SKM-1 treated with dmso at 0.1 percent for 144 hours (cell line): ENCODE results near the gene TMEM126B.
"Not testable (repeated sequence)": the region's sequence is repeated elsewhere in the genome, so short reads cannot be mapped to it uniquely, and the experiment has no call there.

Experiments used
- DNase-seq: peaks from one replicate; lab custom pipeline; 2025; ENCODE audit not compliant: unreplicated experiment; lab: John Stamatoyannopoulos, UW

The TMEM126B gene

DNA sequence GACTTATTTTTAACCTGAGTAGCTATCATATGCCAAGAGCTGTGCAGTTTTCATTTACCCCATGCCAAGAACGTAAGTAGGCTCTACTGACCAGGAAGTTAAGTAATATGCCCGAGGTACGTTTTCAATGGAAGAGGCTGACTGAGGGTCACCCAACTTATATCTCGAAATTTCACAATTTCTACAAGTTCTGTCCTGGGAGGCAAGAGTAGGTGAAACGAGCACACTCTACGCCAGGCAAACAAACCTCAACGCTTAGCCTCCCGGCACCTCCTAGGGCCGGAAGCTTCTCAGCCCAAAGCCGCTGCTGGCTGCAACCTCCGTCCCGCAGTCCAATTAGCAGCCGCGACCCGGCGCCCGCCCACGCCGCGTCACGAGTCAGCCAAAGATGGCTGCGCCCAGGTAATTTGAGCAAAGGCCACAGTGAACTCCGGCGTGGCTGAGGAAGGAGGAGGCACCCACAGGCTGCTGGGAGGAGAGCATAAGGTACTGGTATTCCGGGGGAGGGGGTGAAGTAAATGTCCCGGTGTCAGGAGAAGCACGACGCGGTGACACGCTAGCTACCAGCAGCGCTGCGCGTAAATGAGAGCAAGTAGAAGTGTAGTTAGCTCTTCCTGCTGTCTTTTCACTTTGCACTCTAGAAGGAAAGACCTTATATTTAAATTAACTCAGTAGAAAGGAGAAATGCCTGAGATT, 19.4 kb downstream of the TMEM126B start, which contains the start of gene TMEM126A:
Gene TMEM126A (plus strand): TSS at position 364 of the 696 bp plus-strand sequence. CDS start 2,289 bp downstream, outside the sequence.
- peak; percentile 79 for DNase-seq

DNA sequence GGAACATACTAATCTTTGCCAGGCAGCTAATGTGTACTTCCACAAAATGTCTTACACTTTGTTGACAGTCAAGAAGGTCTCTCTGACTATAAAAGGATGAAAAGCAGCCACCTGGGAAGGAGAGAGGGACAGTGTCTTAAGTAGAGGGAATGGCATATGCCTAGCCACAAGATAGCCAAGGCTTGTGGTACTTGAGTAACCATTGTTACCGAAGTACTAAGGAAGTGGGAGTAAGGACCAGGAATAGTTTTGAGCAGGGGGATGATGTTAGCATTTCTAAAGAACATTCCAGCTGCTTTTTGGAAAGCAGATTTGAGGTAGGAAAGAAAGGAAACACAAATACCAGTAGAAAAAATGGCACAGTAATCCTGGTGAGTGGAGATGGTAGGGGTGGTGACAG, 22.7 kb downstream of the TMEM126B start:
- DNase-seq = no peak

DNA sequence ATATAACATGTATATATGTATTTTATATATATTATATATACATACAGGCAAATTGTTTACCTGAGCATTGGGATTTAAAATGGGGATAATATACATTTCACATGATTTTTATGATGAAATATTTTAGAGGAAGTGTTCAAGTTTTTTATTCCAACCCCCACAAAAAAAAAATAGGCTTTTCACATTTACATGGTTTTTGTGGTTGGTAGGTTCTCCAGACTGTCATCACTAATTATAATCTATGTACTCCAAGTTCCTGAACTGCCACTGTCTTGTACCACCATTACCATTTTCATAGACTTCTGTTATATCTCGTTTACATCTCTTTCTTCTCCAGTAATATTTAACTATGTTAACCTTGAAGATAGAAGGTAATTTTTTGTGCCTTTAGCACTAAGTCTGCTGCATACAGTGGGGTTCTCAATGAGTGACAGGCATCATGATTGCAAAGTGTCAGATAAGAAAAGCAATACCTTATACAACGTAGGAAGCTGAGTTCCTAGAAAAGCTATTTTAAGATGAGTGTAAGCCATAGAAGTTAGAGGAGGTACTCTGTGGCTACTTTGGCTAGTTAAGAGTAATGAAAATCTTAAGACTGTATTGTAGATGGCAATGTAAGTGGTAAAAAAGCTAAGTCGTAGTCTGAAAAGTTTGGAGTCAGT, 24.5 kb downstream of the TMEM126B start:
- DNase-seq = no peak

DNA sequence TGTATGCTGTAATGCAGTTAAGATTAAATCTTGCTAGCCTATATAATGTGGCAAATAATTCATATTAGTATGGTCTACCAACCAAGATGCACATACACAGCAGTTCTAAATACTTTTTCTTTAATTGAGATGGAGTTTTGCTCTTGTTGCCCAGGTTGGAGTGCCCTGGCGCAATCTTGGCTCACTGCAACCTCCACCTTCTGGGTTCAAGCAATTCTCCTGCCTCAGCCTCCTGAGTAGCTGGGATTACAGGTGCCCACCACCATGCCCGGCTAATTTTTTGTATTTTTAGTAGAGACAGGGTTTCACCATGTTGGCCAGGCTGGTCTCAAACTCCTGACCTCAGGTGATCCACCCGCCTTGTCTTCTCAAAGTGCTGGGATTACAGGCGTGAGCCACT, 25.9 kb downstream of the TMEM126B start:
- DNase-seq = not testable (repeated sequence)

DNA sequence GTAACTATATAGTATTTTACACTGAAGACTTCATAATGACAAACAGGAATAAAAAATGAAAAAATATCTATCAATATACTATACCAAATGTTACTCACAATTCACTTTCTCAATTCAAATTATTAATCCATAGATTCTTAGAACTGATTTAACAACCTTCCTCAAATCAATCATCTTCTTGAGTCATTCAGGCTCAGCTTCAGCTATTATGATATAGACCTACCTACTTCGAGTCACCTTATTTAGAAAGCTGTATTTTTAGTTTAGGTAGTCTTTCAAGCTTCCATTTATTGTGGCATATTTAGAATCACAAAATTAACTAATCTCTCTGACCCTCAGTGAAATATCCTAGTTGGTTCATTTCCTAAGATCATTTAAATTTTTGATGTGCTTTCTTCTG, 28.4 kb downstream of the TMEM126B start:
- DNase-seq = no peak

DNA sequence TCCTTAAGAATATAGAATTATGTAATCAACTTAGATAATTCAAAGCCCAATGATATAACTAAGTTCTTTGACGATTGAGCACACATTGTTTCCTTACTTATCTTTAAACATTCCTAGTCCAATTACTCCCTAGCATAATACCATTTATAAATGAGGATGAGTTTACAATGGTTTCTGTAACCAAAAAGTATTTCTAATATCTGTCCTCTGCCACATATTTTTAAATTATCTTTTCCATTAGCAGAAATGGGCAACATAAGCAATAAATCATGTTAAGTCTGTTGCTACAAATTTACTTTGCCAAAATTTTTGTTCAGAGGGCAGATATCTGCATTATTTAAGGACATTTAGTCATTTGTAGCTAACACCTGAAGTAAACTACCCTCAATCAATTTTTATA, 29.8 kb downstream of the TMEM126B start:
- no peak for DNase-seq

DNA sequence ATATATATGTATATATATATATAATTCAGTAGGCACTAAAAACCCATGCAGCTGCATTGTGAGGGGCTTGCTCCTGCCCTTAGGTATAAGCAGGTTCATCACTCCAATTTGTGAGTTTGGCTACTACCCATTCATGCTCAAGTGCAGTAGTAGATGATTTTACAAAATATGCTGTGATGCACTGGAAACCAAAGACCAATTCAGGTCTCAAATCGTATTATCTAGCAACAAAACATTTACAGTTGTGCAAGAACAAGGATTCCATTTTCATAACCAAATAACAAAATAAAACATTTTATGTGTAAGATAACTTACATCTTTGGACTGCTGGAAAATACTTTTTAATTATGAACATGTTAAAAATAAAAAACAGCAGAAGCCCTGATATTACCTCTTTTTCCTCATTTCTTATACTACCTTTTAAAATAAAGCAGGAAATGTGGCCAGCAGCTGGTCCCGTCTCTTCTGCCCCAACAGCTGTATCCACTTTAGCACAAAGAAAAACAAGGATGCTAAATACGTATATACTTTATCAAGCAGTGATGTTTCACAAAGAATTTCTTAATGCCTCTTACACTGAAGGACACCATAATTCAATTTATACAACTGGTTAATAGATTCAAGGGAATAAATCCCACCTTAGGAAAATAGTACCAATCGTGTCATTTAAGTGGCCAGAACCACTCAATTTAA, 33.7 kb downstream of the TMEM126B start:
- DNase-seq = no peak

DNA sequence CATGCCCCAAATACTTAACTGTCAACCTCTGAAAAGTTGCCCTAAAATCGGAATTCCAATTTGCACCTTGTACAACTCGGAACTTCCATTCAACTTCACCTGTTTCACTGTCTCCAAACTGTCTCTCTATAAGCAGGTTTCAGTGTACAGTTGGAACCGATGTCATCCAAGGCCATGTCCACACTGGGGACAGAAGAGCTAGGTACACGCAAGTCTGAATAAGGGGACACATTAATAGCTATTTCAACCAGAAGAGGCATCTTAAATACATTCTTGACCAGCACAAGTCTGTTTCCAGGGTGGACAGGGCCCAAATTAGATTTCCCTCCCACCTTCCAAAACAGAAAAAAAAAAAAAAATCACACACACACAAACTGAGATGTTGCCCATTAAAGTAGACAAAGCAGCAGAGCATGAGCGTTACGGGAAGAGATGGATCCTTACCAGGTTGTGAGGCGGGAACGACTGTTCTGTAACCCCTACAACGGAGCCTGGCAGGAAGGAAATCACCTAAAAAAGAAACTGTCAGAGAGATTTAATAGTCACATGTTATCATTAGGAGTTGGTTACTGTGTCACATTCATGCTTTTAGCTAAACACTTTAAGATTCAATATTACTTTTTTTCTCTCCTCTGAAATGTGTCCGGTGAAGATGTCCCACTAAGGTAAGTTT, 34.8 kb downstream of the TMEM126B start:
- DNase-seq = no peak

DNA sequence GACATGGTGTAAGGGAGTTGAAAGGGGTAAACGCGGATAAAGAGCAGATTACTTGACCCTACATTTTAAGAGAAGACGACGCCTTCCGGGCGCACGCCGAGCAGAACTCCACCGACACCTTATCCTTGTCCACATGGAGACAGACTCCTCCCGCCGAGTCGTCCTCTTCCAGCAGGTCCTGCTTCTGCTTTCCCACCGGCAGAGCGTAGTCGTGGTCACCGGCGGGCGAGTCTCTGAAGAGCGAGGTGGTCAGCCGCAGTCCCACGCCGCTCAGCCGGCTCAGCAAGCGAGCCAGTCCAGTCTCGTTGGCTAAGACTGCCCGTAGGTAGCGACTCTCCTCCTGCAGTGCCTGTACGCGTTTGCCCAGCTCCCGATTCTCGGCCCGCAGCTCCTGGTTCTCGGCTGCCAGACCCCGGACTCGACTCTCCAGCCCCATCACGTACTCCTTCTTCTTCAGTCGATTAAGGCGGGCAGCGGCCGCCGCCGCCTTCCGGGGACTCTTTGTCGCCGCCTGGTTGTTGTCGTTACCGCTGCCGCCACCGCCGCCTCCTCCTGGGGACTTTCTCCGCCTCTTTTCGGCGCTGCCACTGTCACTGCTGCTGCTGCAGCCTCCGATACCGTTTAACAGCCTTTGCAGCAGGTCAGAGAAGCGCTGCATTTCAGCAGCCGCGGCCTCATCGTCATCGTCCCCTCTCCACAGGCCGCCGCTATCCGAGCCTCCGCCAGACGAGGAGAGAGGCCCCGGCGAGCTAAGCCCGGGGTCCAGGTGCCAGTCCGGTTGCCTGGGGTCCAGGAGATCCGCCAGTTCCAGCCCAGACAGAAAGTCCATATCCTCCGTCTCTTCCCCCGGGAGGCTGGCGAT, 35.6 kb downstream of the TMEM126B start:
- peak; percentile 64 for DNase-seq

DNA sequence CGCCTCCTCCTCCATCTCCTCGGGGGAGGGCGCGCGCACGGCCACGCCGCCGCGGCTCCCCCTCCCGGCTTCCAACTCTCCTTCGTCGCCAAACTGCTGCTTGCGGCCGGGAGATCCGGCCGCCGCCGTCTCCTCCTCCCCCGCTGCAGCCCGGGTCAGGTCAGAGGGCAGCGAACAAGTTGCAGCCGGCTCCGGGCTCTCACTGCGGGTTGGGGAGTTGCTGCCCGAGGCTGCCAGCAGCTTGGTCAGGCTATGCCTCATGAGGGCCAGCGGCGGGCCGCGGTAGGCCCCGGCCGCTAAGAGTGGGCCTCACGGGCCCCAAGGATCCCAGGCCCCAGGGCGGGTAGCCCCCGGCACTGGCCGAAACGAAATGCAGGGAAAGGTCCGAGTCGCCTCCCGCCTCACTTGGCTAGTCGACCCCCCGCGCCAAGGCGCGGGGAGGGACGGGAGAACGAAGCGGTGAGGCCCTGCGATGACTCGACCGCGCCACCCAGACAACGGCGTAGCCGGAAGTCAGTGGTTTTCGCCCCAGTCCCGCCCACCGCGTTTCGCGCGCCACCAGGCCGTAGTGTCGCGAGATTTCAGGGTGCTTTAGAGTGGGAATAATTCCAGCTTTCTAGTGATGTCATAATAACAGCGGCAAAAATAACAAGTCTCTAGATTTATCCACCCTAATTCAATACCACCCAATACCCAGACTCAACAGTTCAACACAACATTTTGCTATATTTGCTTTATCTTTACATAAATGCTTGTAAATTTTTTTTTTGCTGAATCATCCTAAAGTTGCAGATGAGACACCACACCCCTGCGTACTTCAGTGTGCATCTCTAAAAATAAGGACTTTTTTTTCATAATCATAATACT, 36.5 kb downstream of the TMEM126B start, which contains the start of gene CREBZF:
Gene CREBZF (minus strand): TSS at position 515 of the 867 bp plus-strand sequence. CDS start 254 bp downstream, at position 261.
- DNase-seq = peak; percentile 92

DNA sequence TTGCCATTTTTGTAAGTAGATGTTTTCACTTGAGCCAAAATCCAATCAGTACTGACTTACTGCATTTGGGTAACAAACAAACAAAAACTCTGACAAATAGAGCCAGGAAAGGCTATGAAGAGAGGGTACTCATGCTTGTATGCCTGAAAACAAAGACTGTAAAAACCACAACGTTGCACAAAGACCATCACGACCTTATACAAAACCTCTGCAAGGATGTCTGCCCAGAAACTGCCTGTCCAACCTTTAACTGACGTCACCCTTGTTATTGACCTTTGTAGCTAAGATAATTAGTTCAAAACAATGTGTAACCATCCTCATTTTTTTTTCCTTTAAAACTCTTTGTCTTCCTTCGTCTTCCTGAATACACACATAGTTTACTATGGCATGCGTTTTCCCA, 37.3 kb downstream of the TMEM126B start:
- DNase-seq = no peak

DNA sequence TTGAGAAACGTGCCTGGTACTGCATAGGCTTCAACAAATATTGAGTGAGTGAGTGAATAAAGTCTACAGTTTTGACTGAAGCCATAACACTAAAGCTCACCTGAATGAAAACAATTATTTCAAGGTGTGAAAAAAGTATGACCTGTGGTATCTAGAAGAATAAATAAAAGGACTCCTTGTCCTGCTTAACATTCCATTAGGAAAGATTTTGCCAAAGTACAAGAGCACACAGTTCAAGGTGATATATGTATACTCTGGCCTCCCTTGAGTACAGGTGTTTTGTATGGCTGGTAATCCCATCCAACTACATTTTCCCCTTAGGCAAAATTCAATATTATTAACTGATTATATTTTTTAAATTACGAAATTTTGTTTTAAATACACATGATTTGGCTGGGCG, 38.3 kb downstream of the TMEM126B start:
- no peak for DNase-seq

DNA sequence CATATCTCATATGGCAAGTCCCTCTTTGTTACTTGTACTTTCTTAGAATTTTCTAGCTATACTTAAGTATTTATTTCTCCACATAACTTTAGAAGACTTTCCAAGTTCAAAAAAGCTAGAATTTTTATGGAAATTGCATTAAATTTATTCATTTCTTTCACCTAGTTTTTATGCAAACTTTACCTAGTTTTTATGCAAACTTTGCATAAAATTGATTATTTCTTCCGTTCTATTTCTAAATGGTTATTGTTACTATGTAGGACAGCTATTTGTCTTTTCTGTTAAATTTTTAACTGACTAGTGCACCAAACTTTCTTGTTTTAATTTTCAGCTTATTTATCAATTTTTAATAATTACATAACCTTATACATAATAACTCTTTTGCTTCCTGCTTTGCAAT, 39.8 kb downstream of the TMEM126B start:
- no peak for DNase-seq

DNA sequence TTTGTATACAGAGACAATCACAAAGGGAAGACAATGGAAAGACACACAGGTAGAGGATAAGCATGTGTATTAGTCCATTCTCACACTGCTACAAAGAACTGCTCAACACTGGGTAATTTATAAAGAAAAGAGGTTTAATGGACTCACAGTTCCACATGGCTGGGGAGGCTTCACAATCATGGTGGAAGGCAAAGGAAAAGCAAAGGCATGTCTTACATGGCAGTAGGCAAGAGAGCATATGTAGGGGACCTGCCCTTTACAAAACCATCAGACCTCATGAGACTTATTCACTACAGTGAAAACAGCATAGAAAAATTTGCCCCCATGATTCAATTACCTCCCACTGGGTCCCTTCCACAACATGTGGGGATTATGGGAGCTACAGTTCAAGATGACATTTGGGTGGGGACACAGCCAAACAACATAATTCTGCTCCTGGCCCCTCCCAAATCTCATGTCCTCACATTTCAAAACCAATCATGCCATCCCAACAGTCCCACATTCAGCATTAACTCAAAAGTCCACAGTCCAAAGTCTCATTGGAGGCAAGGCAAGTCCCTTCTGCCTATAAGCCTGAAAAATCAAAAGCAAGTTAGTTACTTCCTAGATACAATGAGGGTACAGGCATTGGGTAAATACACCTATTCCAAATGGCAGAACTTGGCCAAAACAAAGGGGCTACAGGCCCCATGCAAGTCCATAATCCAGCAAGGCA, 42.7 kb downstream of the TMEM126B start:
- not testable (repeated sequence) for DNase-seq

DNA sequence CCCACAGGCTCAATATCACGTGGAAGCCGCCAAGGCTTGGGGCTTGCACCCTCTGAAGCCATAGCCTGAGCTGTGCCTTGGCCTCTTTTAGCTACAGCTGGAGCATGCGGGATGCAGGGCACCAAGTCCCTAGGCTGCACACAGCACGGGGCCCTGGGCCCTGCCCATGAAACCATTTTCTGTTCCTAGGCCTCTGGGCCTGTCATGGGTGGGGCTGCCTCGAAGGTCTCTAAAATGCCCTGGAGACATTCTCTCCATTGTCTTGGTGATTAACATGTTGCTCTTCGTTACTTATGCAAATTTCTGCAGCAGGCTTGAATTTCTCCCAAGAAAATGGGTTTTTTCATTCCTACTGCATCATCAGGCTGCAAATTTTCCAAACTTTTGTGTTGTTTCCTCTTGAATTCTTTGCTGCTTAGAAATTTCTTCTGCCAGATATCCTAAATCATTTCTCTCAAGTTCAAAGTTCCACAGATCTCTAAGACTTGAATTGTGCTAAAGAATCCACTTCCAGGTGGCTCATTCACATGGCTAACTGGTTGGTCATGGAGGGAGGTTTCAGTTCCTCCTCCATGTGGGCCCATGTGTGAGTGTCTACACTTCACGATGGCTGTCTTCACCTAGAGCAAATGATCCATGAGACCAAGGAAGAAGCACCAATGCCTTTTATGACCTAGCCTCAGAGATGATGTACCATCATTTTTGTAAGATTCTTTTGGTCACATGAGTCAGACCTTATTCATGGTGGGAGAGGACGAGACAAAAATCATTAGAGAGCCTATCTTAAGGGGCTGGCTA, 43.9 kb downstream of the TMEM126B start:
- DNase-seq = no peak

DNA sequence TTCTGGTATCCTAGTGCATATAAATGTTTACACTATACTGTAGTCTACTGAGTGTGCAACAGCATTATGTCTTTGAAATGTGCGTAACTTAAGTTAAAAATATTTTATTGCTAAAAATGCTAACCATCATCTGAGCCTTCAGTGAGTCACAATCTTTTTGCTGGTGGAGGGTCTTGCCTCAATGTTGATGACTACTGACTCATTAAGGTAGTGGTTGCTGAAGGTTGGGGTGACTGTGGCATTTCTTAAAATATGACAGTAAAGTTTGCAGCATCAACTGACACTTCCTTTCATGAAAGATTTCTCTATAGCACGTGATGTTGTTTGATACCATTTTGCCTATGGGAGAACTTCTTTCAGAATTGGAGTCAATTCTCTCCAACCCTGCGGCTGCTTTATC, 45.0 kb downstream of the TMEM126B start:
- no peak for DNase-seq

DNA sequence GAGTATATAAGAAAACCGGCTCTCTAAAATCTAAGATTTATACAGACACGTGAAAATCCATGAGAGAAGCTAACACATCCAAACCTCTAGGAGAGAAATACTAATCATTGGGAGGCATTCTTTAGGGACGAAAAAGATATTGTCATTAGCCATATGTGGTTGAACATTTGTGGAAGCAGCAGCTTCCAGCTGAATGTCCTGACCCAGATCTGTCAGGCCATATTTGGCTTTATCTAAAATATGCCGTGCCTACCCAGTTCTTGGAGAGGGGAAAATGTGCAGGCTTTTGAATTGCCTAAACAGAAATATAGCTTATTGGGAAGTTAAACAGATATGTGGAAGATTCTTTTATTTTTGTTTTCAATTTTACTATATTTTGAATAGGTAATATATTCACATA, 51.2 kb downstream of the TMEM126B start:
- DNase-seq = no peak

DNA sequence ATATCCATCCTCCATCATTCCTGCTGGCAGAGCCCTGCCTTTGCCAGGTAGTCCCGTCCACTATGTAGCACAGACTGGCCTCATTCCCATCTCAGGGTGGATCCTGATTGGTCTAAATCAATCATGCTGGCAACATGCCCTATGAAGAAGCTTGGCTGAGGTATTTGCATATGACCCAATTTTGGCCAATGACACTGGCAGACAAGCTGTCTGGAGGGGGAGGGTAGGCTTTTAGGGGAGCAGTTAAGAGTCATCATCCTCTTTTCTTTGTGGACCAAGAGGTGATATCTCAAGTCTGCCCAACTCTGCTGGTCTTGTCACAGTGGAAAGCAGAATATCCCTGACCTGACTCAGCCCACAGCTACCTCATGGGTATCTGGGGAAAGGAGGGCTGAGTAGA, 52.5 kb downstream of the TMEM126B start:
- DNase-seq = no peak
